ENCODE measurements around the gene ATP7A. TPM values are rescaled to one million over a fixed set of nuclear protein-coding genes. Genes with fewer than 3 reads are reported as not detected.

Gene ATP7A
- total RNA-seq, 1 experiment from 2014 or later, result 2.1 TPM

GRCh38 chrX:77977095-77977494, 66.6 kb downstream of the ATP7A start:
- Histone ChIP-seq H3T11ph (ENCODE audit: low read length) (no peak overlapping the region), H2BK20ac (ENCODE audit: low read depth, low read length, poor library complexity, severe bottlenecking) (no peak overlapping the region), H4K20me1 (ENCODE audit: control insufficient read depth, insufficient read depth, insufficient read length) (no peaks in the 10 kb centered on the region), H3K79me2 (ENCODE audit: insufficient read depth, low read length) (no peaks in the 10 kb centered on the region), H4K5ac (ENCODE audit: insufficient read length, low read depth, low read length) (no peak overlapping the region), H2BK12ac (ENCODE audit: insufficient read length, low read depth, low read length) (no peak overlapping the region), H2BK5ac (ENCODE audit: insufficient read length, low read length) (no peak overlapping the region), H3K27me3 (ENCODE audit: insufficient read depth, low read length) (no peaks in the 10 kb centered on the region), H3K4me1 (ENCODE audit: insufficient read depth, low read length) (no peaks in the 10 kb centered on the region), H3K4me2 (ENCODE audit: insufficient read depth, insufficient read length, low read length) (no peak overlapping the region), H3K79me1 (ENCODE audit: insufficient read depth, low read depth, low read length, poor library complexity, severe bottlenecking) (no peaks in the 10 kb centered on the region), H2AK5ac (ENCODE audit: insufficient read length, low read length) (no peak overlapping the region), H3K27ac (ENCODE audit: insufficient read length, low read depth, low read length) (no peak overlapping the region), H3K9me3 (ENCODE audit: control insufficient read depth, low read depth, low read length) (no peaks in the 10 kb centered on the region), H4K91ac (ENCODE audit: insufficient read length, low read depth, low read length) (no peak overlapping the region), H3K9ac (ENCODE audit: extremely low read depth, insufficient read length, low read length) (no peak overlapping the region), H2BK120ac (ENCODE audit: low read depth, low read length, poor library complexity, severe bottlenecking) (no peak overlapping the region), H3K14ac (ENCODE audit: insufficient read depth, low read length) (no peak overlapping the region), H3K56ac (ENCODE audit: insufficient read length, low read depth, low read length) (no peak overlapping the region), H2AFZ (ENCODE audit: low read length) (no peak overlapping the region), H3K18ac (ENCODE audit: insufficient read length, low read depth, low read length) (no peak overlapping the region), H3K4ac (ENCODE audit: low read depth, low read length) (no peak overlapping the region), H3K23ac (ENCODE audit: insufficient read length, low read depth, low read length) (no peak overlapping the region), H4K8ac (replicated peaks; ENCODE audit: insufficient read length, low read depth, low read length) (no peak overlapping the region), H3K23me2 (ENCODE audit: insufficient read length, low read depth, low read length, poor library complexity, severe bottlenecking) (no peaks in the 10 kb centered on the region), H2BK15ac (ENCODE audit: low read depth, low read length) (no peak overlapping the region)
- no peaks in the 10 kb centered on the region for H3K36me3 Mint-ChIP-seq (ENCODE audit: insufficient read depth in 1 of 3, low read depth in 3 of 3)
- H3K4me3 Mint-ChIP-seq, result no peak overlapping the region
- H3K9me3 Mint-ChIP-seq, result peaks cover 46 to 55% of the 10 kb centered on the region in 2 experiments
- H3K27me3 Mint-ChIP-seq (ENCODE audit: low read depth), result no peaks in the 10 kb centered on the region
- no peak overlapping the region for H3K27ac Mint-ChIP-seq
- TF ChIP-seq, protein P1, sequence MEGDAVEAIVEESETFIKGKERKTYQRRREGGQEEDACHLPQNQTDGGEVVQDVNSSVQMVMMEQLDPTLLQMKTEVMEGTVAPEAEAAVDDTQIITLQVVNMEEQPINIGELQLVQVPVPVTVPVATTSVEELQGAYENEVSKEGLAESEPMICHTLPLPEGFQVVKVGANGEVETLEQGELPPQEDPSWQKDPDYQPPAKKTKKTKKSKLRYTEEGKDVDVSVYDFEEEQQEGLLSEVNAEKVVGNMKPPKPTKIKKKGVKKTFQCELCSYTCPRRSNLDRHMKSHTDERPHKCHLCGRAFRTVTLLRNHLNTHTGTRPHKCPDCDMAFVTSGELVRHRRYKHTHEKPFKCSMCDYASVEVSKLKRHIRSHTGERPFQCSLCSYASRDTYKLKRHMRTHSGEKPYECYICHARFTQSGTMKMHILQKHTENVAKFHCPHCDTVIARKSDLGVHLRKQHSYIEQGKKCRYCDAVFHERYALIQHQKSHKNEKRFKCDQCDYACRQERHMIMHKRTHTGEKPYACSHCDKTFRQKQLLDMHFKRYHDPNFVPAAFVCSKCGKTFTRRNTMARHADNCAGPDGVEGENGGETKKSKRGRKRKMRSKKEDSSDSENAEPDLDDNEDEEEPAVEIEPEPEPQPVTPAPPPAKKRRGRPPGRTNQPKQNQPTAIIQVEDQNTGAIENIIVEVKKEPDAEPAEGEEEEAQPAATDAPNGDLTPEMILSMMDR (conservative IDR thresholded peaks at IDR 0.05), result no peak
- DNase-seq, result no peak
- no peaks in the 10 kb centered on the region for H3K4me1 Mint-ChIP-seq
